Testis (tissue), 3 donors: ENCODE data around the gene PPARA. TPM values are rescaled to one million over a fixed set of nuclear protein-coding genes. Genes with fewer than 3 reads are reported as not detected.

Experiments
- DNase-seq: peaks from one replicate; pipeline ENCODE4 v3.0.0-alpha.2; 2019
- H3K27ac ChIP-seq, 2 donors: fragments of 200-600 bp; sonication (generic); one replicate each; pipeline ENCODE4 v1.5.1; 2019
- H3K27me3 ChIP-seq: fragments of 200-600 bp; sonication (generic); one replicate; pipeline ENCODE4 v1.5.1; 2019
- H3K36me3 ChIP-seq: fragments of 200-600 bp; sonication (generic); one replicate; pipeline ENCODE4 v1.5.1; 2017; ENCODE audit warnings: low read depth; ENCODE audit errors: missing control alignments
- H3K4me1 ChIP-seq: fragments of 200-600 bp; sonication (generic); one replicate; pipeline ENCODE4 v1.5.1; 2019
- H3K4me3 ChIP-seq, 2 donors: fragments of 200-600 bp; sonication (generic); one replicate each; pipeline ENCODE4 v1.5.1; 2017 to 2019
- H3K9me3 ChIP-seq: fragments of 200-600 bp; sonication (generic); one replicate; pipeline ENCODE4 v1.5.1; 2017
- POLR2A ChIP-seq: fragments of 450-650 bp; IDR thresholded peaks from one replicate; pipeline ENCODE4 v1.6.1; 2017; ENCODE audit warnings: antibody characterized with exemption, mild to moderate bottlenecking, moderate library complexity
- WGBS, 2 donors: methylation state at CpG; one replicate each; pipeline ENCODE4 v1.1.5; 2018; 5-methylcytosine and 5-hydroxymethylcytosine counted together
- intact Hi-C: fragments of 100-400 bp; cut with DNase I; formaldehyde crosslinking; loops from one replicate; pipeline ENCODE4 v1.15.1; 2023; ENCODE audit warnings: low total_unique reads
- polyA plus RNA-seq: library from polyadenylated mRNA; stranded (reverse); fragments of 350-450 nt; fragmentation: Illumina TruSeq; extraction: RNeasy Lipid Tissue Mini Kit (QIAGEN cat#74804); gene quantifications from one replicate; pipeline ENCODE4 v1.2.3, GENCODE V29; 2014; ENCODE audit warnings: low read depth, low replicate concordance; ENCODE audit not compliant: insufficient read depth
- total RNA-seq, 2 donors: library from RNA; depleted of rRNA; stranded (reverse); fragments of >200 nt; gene quantifications; one replicate each; pipeline ENCODE4 v1.2.3, GENCODE V29; 2016
- TF ChIP-seq, protein P1 (sequence below), 3 experiments: fragments of 450-650 bp in 2 of 3; fragments of 200-600 bp in 1 of 3; sonication (generic) in 1 of 3; IDR thresholded peaks; one replicate each; pipeline ENCODE4 v1.5.1; 2016 to 2019; ENCODE audit warnings: antibody characterized with exemption in 3 of 3, mild to moderate bottlenecking in 2 of 3, moderate library complexity in 1 of 3

PPARA gene
- total and polyA plus RNA-seq, 3 donors from 2014 or later = 4.8 to 19.9 (median 18.1) TPM

DNA sequence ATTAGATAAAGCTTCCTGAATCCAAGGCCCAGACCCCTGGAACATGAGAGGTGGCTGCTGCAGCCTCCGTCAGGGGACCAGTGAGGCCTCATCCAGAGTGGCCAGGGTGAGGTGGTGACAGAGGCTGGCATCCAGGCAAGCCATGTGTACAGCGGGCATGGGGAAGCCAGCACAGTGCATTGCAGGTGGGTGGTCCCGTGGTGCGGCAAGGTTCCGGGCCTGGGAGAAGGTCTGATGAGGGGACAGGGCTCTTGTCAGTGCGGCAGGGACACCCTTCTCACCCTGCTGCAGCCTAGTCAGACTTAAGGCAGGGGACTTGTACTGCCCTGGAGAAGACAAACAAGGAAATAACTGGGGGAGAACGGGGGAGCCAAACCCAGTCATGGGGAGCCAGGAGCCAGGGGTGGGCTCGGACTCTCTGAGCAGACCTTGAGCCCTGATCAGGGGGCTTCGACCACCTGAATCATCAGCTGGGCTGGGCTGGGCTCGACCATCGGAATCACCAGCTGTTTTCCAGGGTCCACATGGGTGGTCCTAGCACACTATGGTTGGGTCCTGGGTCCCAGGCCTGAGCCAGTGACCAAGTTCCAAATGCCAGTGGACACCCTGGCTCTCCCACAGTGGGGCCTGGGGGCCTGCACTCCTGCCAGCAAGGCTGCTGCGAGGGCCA, 122.6 kb downstream of the PPARA start:
- Histone ChIP-seq H3K4me3 (no peak overlapping the region), H3K4me1 (no peaks in the 10 kb centered on the region), H3K9me3 (no peaks in the 10 kb centered on the region), H3K36me3 (no peaks in the 10 kb centered on the region), H3K27me3 (no peaks in the 10 kb centered on the region), H3K27ac (no peak overlapping the region)
- intact Hi-C loops = no loop called here
- WGBS, 2 donors = 80 to 96% methylated on average over 8 to 12 of the region's 12 CpGs
- DNase-seq = no peak
- TF ChIP-seq POLR2A = no peak
- TF ChIP-seq, protein P1, sequence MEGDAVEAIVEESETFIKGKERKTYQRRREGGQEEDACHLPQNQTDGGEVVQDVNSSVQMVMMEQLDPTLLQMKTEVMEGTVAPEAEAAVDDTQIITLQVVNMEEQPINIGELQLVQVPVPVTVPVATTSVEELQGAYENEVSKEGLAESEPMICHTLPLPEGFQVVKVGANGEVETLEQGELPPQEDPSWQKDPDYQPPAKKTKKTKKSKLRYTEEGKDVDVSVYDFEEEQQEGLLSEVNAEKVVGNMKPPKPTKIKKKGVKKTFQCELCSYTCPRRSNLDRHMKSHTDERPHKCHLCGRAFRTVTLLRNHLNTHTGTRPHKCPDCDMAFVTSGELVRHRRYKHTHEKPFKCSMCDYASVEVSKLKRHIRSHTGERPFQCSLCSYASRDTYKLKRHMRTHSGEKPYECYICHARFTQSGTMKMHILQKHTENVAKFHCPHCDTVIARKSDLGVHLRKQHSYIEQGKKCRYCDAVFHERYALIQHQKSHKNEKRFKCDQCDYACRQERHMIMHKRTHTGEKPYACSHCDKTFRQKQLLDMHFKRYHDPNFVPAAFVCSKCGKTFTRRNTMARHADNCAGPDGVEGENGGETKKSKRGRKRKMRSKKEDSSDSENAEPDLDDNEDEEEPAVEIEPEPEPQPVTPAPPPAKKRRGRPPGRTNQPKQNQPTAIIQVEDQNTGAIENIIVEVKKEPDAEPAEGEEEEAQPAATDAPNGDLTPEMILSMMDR (IDR thresholded peaks at IDR 0.05) = no peak

DNA sequence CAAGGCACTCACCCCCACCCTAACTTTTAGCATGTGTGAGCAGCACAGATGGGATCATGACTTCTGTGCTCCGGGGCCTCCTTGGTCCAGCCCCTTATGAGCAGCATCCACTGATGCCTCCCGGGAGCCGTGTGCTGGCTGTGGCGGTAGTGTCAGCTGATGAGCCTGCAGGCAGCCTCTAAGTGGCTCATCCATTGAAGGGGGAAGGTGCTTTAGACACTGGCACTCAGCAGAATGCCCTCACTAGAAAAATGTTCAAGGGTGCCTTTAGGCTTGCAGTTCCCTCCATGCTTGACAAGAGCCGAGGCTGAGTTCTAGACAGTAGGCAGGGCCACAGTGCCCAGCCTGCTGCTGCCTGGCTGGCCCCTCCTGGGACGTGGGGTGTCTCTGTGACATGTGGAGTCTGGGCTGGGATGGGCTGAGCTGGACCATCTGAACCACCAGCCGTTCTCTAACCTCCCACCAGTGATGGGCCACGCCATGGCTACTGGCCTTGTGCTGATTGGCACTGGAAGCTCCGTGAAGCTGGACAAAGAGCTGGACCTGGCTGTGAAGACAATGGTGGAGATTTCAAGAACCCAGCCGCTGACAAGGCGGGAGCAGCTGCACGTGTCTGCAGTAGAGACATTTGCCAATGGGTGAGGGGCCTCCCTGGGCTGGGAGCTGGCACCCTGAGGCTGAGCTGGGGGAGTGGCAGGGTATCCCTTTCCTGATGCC, 123.3 kb downstream of the PPARA start:
- H3K4me3 ChIP-seq = no peak overlapping the region
- no peaks in the 10 kb centered on the region for H3K9me3 ChIP-seq
- no peak overlapping the region for H3K27ac ChIP-seq
- TF ChIP-seq, protein P1 (IDR thresholded peaks at IDR 0.05) = no peak
- TF ChIP-seq POLR2A = no peak
- H3K36me3 ChIP-seq = no peaks in the 10 kb centered on the region
- intact Hi-C loops = no loop called here
- 82 to 89% methylated on average over 8 to 12 of the region's 12 CpGs for WGBS, 2 donors
- H3K4me1 ChIP-seq = no peaks in the 10 kb centered on the region
- no peak for DNase-seq
- H3K27me3 ChIP-seq = no peaks in the 10 kb centered on the region

DNA sequence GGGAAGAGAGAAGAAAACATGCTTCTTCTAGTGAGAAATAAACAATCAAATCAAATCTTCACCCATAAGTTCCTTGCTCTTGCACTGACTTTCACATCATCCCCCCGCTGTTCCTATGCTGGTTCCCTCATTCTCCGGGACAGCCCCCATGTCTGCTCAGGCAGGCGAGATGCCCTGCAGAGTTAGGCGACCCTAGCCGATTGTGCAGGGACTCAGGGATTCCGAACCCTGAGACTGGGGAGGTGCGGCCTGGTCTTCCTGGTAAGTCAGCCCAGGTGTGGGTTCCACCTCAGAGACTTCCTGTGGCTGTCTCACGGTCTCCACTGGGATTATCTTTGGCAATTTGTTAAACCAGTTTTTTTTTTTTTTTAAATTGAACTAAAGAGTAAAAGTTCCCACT, 124.1 kb downstream of the PPARA start:
- H3K36me3 ChIP-seq = no peaks in the 10 kb centered on the region
- DNase-seq = no peak
- intact Hi-C loops = no loop called here

DNA sequence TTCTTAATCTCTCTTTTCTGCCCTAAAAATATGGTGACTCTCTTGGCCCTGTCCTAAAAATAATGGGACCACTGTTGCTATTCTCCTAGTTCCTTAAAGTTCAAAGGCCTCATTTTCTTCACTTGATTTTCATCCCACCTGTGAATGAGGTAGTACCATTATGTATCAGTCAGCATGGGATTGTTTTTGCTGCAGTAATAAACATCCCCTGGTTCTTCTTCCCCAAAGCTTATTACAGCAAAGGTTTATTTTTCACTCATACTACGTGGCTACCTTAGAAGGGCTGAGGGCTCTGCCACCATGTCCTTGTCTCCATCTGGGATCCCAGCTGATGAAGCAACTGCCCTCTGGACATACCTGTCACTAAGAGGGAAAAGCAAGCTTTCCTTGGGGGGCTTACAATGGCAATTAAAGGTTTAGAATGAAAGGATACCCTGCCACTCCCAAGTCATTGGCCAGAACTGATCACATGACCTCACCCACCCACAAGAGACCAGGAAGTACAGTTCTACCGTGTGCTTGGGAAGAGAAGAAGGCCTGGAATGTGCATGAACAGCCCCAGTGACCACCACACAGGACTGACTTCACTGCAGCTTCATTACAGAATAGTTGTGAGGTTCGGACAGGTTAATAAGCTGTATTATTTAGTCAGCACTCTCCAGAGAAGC, 125.3 kb downstream of the PPARA start:
- TF ChIP-seq, protein P1 (IDR thresholded peaks at IDR 0.05) = no peak
- no peak for TF ChIP-seq POLR2A
- Histone ChIP-seq H3K9me3 (no peaks in the 10 kb centered on the region), H3K4me1 (no peaks in the 10 kb centered on the region), H3K36me3 (no peaks in the 10 kb centered on the region), H3K27ac (no peak overlapping the region), H3K4me3 (no peak overlapping the region), H3K27me3 (no peaks in the 10 kb centered on the region)
- DNase-seq = no peak
- 80 to 83% methylated on average over 3 of the region's 3 CpGs for WGBS, 2 donors
- intact Hi-C loops = no loop called here

More for the DNA sequence above, 124.1 kb downstream of the PPARA start:
- Histone ChIP-seq H3K4me3 (no peak overlapping the region), H3K9me3 (no peaks in the 10 kb centered on the region), H3K4me1 (no peaks in the 10 kb centered on the region), H3K27ac (no peak overlapping the region), H3K27me3 (no peaks in the 10 kb centered on the region)
- WGBS, 2 donors = 94 to 98% methylated on average over 8 of the region's 8 CpGs
- TF ChIP-seq, protein P1 (IDR thresholded peaks at IDR 0.05) = no peak
- TF ChIP-seq POLR2A = no peak
